Measurements from ENCODE around the gene CHN2. TPM values are rescaled to one million over a fixed set of nuclear protein-coding genes. Genes with fewer than 3 reads are reported as not detected.

Gene CHN2
- polyA plus RNA-seq, 1 donor from 2014 or later = 136 TPM

DNA sequence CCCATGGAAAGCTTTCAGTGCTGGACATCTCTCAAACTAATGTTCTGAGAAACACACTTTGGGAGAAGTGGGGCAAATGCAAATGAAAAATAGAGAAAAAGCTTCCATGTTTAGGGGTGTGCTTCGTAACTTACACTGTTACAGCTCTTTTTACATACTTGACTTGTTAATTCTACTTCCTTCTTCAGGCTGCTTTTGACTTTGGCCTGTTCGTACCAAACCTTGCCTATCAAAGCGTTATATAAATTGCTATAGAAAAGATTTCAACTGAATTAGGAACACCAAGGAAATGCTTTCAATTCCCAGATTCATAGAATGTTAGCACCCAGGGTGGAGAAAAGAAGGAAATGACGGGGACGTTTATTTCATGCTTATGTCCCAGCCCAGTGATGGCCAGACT is 228.3 kb downstream of the CHN2 start:
- no peaks in the 10 kb centered on the region for H4K20me1 ChIP-seq (ENCODE audit: insufficient read depth)
- H3F3A ChIP-seq (ENCODE audit: insufficient read depth, low read length, poor library complexity, severe bottlenecking) = no peaks in the 10 kb centered on the region
- H3K9me2 ChIP-seq (ENCODE audit: insufficient read depth, low read length) = no peaks in the 10 kb centered on the region
- H3K27me3 ChIP-seq (ENCODE audit: insufficient read depth, low read depth, low read length) = no peaks in the 10 kb centered on the region
- no peaks in the 10 kb centered on the region for H3K79me2 ChIP-seq (replicated peaks; ENCODE audit: insufficient read depth, low read length)
- H3K36me3 ChIP-seq (ENCODE audit: insufficient read depth, low read length) = no peaks in the 10 kb centered on the region
- TF ChIP-seq REST (IDR thresholded peaks at IDR 0.05; ENCODE audit: borderline replicate concordance) = no peak
- TF ChIP-seq SMC3 (conservative IDR thresholded peaks at IDR 0.05; ENCODE audit: poor library complexity) = no peak
- no peak for TF ChIP-seq RAD21 (conservative IDR thresholded peaks at IDR 0.05)
- TF ChIP-seq, protein P1, sequence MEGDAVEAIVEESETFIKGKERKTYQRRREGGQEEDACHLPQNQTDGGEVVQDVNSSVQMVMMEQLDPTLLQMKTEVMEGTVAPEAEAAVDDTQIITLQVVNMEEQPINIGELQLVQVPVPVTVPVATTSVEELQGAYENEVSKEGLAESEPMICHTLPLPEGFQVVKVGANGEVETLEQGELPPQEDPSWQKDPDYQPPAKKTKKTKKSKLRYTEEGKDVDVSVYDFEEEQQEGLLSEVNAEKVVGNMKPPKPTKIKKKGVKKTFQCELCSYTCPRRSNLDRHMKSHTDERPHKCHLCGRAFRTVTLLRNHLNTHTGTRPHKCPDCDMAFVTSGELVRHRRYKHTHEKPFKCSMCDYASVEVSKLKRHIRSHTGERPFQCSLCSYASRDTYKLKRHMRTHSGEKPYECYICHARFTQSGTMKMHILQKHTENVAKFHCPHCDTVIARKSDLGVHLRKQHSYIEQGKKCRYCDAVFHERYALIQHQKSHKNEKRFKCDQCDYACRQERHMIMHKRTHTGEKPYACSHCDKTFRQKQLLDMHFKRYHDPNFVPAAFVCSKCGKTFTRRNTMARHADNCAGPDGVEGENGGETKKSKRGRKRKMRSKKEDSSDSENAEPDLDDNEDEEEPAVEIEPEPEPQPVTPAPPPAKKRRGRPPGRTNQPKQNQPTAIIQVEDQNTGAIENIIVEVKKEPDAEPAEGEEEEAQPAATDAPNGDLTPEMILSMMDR (IDR thresholded peaks at IDR 0.05; ENCODE audit: poor library complexity, severe bottlenecking) = no peak
- TF ChIP-seq POLR2AphosphoS5 (IDR thresholded peaks at IDR 0.05) = no peak
- no peak for TF ChIP-seq MXI1 (conservative IDR thresholded peaks at IDR 0.05; ENCODE audit: poor library complexity, severe bottlenecking)
- H3K4me3 ChIP-seq (ENCODE audit: low read length) = no peak overlapping the region
- no peaks in the 10 kb centered on the region for H3K9me3 ChIP-seq (ENCODE audit: low read length)
- no peak overlapping the region for H3K9ac ChIP-seq (ENCODE audit: low read length)
- H3K4me2 ChIP-seq (ENCODE audit: low read length) = no peak overlapping the region
- no peak overlapping the region for H2AFZ ChIP-seq (ENCODE audit: low read depth, low read length)
- H3K27ac ChIP-seq (ENCODE audit: low read length) = no peak overlapping the region

DNA sequence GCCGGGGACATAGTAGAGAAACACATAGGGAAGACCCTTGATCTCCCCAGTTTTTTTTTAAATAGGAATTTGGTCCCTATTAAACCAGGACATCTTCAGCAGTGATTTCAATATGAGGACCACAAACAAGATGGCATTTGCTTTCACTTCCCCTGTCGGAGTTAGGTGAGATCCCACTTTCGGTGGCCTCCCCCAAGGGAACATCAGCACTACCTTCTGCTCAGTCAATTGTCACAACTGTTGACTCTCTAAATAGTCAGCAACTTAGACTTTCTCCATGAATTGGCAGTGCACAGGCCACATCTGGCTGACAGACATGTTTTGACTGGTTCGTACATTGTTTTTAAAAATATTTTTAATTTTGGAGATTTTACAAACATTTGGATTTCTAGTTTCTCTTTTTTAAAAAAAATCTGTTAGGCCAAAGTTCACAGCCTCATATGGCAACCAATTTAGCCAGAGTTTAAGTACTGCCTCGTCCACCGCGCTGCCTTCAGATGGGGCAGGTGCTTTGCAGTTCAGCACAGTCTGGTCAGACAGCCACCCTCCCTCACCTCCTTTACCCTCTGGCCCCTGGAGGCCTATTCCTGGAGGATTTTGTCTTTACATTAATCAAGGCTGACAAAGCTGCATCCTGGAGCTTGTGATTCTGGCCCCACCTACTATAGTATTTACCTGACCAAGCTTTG is 229.9 kb downstream of the CHN2 start:
- Histone ChIP-seq H3K27me3 (ENCODE audit: insufficient read depth, low read depth, low read length) (no peaks in the 10 kb centered on the region), H3F3A (ENCODE audit: insufficient read depth, low read length, poor library complexity, severe bottlenecking) (no peaks in the 10 kb centered on the region), H2AFZ (ENCODE audit: low read depth, low read length) (no peak overlapping the region), H3K4me3 (ENCODE audit: low read length) (no peak overlapping the region), H3K4me2 (ENCODE audit: low read length) (no peak overlapping the region), H4K20me1 (ENCODE audit: insufficient read depth) (no peaks in the 10 kb centered on the region), H3K79me2 (replicated peaks; ENCODE audit: insufficient read depth, low read length) (no peaks in the 10 kb centered on the region), H3K36me3 (ENCODE audit: insufficient read depth, low read length) (no peaks in the 10 kb centered on the region), H3K27ac (ENCODE audit: low read length) (no peak overlapping the region), H3K9ac (ENCODE audit: low read length) (no peak overlapping the region), H3K9me3 (ENCODE audit: low read length) (no peaks in the 10 kb centered on the region), H3K9me2 (ENCODE audit: insufficient read depth, low read length) (no peaks in the 10 kb centered on the region)
- TF ChIP-seq TAF1 (IDR thresholded peaks at IDR 0.05; ENCODE audit: low read depth) = no peak
- TF ChIP-seq EZH2 (IDR thresholded peaks at IDR 0.05; ENCODE audit: borderline replicate concordance, insufficient read depth, low read length, poor library complexity, severe bottlenecking) = no peak
- no peak for TF ChIP-seq POLR2AphosphoS5 (IDR thresholded peaks at IDR 0.05)
- no peak for TF ChIP-seq SMC3 (conservative IDR thresholded peaks at IDR 0.05; ENCODE audit: poor library complexity)
- TF ChIP-seq RAD21 (conservative IDR thresholded peaks at IDR 0.05) = no peak
- no peak for TF ChIP-seq EP300 (conservative IDR thresholded peaks at IDR 0.05; ENCODE audit: poor library complexity, severe bottlenecking)
- no peak for TF ChIP-seq REST (IDR thresholded peaks at IDR 0.05; ENCODE audit: borderline replicate concordance)
- TF ChIP-seq MXI1 (conservative IDR thresholded peaks at IDR 0.05; ENCODE audit: poor library complexity, severe bottlenecking) = no peak
- TF ChIP-seq, protein P1 (IDR thresholded peaks at IDR 0.05; ENCODE audit: poor library complexity, severe bottlenecking) = no peak
